ENCODE results near the gene RALGAPA2.
A peak's percentile ranks its signal among the peaks of the same experiment; 100 is the strongest.
"Not testable (repeated sequence)": the region's sequence is repeated elsewhere in the genome, so short reads cannot be mapped to it uniquely, and the experiment has no call there.

Gene RALGAPA2

DNA sequence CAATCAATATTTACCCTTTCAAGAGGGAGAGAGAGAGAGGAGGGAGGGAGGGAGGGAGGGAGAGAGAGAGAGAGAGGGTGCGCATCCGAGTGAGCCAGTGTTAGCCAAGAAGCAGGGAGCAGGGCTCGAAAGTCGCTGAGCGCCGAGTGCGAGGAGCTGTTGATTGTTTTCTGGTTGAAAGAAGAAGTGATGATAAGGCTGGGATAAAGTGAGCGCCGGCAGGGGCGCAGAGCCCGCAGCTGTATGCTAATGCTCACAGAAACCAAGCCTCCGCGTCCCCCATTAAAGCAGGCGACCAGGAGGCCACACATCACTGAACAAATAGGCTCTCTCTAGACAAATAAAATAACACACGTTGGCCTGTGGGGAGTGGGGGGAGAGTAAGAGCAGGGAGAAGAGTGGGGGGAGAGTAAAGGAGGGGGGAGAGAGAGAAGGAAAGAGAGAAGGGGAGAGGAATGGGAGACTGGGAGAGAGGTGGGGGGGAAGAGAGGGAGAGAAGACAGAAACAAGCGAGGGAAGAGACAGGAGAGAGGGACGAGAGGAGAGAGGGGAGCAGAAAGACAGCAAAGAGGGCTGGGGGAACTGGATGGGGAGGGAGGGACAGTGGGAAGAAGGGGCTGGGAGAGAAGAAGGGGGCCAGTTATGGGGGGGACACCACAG lies 349.5 kb downstream of the RALGAPA2 start:
- DNase-seq (ENCODE audit: extremely low read depth, low read depth) = no peak
- TF ChIP-seq, protein P1, sequence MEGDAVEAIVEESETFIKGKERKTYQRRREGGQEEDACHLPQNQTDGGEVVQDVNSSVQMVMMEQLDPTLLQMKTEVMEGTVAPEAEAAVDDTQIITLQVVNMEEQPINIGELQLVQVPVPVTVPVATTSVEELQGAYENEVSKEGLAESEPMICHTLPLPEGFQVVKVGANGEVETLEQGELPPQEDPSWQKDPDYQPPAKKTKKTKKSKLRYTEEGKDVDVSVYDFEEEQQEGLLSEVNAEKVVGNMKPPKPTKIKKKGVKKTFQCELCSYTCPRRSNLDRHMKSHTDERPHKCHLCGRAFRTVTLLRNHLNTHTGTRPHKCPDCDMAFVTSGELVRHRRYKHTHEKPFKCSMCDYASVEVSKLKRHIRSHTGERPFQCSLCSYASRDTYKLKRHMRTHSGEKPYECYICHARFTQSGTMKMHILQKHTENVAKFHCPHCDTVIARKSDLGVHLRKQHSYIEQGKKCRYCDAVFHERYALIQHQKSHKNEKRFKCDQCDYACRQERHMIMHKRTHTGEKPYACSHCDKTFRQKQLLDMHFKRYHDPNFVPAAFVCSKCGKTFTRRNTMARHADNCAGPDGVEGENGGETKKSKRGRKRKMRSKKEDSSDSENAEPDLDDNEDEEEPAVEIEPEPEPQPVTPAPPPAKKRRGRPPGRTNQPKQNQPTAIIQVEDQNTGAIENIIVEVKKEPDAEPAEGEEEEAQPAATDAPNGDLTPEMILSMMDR (IDR thresholded peaks at IDR 0.05; ENCODE audit: low read depth, low read length) = no peak

DNA sequence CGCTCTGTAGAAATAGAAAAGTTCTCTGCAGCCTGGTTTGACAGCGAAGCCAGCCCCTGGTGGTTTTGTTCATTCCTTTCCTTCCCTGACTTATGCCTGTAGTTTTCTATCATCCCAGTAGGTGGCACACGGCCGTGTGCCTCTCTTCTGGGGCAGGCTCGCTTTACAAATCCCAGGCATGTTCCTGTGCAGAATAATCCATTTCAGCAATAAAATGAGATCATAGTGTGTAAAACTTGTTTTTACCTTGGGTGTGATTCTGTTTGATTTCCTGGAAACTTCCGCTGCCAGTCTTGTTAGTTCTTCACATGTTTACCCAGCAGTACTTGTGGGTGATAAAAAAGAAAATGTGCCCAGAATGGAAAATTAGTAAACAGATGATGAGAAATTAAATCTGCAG lies 352.0 kb downstream of the RALGAPA2 start:
- peak; percentile 36 for DNase-seq (ENCODE audit: extremely low read depth, low read depth)

DNA sequence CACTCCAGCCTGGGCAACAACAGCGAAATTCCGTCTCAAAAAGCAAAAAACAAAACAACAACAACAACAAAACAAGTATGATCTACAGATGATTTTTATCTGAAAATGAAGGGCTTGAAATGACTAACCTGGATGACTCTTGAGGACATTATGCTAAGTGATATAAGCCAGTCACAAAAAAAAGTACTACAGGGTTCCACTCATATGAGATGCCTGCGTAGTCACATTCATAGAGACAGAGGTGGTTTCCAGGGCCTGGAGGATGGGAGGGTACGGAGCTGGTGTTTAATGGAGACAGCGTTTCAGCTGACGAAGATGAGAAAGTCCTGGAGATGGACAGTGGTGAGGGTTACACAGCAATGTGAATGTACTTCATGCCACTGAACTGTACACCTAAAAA lies 352.8 kb downstream of the RALGAPA2 start:
- TF ChIP-seq, protein P1 (IDR thresholded peaks at IDR 0.05; ENCODE audit: low read depth, low read length) = no peak
- no peak for DNase-seq (ENCODE audit: extremely low read depth, low read depth)

More for the DNA sequence above, 352.0 kb downstream of the RALGAPA2 start:
- TF ChIP-seq, protein P1 (IDR thresholded peaks at IDR 0.05; ENCODE audit: low read depth, low read length) = peak; percentile 85

DNA sequence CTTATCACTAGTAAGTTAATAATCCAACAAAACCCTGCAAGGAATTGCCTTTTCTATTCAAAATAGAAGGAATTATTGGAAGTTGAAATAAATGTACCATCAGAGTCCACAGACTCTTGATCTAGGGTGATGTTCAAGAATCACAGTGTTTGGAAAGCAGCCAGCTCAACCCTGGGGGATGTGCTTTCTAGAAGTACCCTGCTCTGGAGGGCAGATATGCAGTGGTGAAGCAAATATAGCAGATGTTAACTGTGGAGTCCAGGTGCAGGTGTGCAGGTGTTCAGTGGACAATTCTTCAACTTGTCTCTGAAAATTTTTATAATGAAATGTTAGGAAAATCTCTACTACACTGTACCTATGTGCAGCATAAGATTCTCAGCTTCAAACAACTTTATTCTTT lies 353.6 kb downstream of the RALGAPA2 start:
- no peak for DNase-seq (ENCODE audit: extremely low read depth, low read depth)
- TF ChIP-seq, protein P1 (IDR thresholded peaks at IDR 0.05; ENCODE audit: low read depth, low read length) = no peak

DNA sequence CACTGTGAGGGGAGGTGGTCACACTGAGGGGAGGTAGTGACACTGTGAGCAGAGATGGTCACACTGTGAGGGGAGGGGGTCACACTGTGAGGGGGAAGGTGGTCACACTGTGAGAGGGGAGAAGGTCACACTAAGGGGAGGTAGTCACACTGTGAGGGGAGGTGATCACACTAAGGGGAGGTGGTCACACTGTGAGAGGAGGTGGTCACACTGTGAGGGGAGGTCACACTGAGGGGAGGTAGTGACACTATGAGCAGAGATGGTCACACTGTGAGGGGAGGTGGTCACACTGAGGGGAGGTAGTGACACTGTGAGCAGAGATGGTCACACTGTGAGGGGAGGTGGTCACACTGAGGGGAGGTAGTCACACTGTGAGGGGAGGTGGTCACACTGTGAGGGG lies 356.9 kb downstream of the RALGAPA2 start:
- not testable (repeated sequence) for DNase-seq (ENCODE audit: extremely low read depth, low read depth)

DNA sequence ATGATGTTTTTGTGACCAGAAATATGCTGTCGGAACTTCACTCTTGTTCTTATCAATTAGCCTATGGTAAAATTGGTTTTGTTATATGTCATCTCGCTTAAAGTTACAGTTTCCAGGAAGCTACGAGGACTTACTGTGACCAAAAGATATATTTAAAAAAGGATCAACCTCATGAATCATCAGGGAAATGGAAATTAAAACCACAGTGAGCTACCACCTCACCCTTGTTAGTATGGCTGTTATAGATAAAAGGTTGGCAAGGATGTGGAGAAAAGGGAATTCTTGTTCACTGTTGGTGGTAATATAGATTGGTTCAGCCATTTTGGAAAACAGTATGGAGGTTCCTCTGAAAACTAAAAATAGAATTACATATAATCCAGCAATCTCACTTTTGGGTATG lies 358.9 kb downstream of the RALGAPA2 start:
- TF ChIP-seq, protein P1 (IDR thresholded peaks at IDR 0.05; ENCODE audit: low read depth, low read length) = no peak

DNA sequence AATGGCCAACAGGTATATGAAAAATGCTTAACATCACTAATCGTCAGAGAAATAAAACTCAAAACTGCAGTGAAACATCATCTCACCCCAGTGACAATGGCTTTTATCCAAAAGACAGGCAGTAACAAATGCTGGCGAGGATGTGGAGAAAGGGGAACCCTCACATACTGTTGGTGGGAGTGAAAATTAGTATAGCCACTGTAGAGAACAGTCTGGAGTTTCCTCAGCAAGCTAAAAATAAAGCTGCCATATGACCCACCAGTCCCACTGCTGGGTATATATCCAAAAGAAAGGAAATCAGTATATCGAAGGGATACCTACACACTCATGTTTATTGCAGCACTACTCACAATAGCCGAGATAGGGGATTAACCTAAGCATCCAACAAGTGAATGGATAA lies 368.0 kb downstream of the RALGAPA2 start:
- TF ChIP-seq, protein P1 (IDR thresholded peaks at IDR 0.05; ENCODE audit: low read depth, low read length) = no peak

More for the DNA sequence above, 358.9 kb downstream of the RALGAPA2 start:
- DNase-seq (ENCODE audit: extremely low read depth, low read depth) = no peak

DNA sequence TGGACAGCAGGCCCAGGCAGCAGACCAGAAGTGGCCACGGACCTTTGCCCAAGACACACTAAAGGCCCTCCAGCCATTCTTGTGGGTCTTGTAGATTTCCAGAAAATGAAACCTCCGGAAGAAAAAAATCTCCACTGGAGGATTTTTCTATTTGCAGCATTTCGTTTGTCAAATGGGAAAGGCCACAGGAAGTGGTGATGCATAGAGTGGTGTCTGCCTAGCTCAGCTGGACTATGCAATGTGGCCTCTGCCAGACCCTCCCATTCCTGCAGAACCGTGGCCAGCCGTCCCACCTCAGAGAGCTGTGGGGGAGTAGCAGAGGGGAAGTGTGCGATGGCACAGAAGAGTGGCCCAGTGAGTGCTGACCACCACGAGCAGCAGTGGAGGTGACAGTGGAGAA lies 368.5 kb downstream of the RALGAPA2 start:
- no peak for DNase-seq (ENCODE audit: extremely low read depth, low read depth)
- TF ChIP-seq, protein P1 (IDR thresholded peaks at IDR 0.05; ENCODE audit: low read depth, low read length) = no peak

More for the DNA sequence above, 368.0 kb downstream of the RALGAPA2 start:
- no peak for DNase-seq (ENCODE audit: extremely low read depth, low read depth)
